ENCODE data around the gene JAK1. TPM values are rescaled to one million over a fixed set of nuclear protein-coding genes. Genes with fewer than 3 reads are reported as not detected.
A peak's percentile ranks its signal among the peaks of the same experiment; 100 is the strongest.

Gene JAK1
- total RNA-seq, 1 donor from 2014 or later, result 156 TPM

DNA sequence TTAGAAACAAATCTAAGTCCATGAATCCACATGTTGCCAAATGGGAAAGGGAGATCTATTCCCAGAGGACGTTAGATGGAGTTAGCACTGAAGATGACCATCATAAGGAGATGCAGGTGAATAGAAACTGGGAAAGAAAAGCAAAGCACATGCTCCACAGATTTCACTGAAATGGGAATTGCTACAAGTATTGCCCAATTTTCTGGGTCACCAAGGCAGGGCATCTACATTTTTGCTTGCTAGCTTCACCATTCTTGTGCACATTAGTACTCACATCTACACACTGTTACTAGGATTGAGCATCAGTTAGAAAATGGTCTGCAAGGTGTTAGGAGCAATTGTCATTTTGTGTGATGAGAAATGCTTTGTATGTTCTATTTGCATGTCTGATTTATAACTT, 99.1 kb downstream of the JAK1 start:
- Histone ChIP-seq H3K36me3 (peaks cover 84% of the 10 kb centered on the region), H3K9me3 (no peaks in the 10 kb centered on the region), H3K4me1 (peaks cover 28% of the 10 kb centered on the region), H3K4me3 (no peak overlapping the region), H3K27ac (no peak overlapping the region), H3K27me3 (ENCODE audit: low read depth) (no peaks in the 10 kb centered on the region)
- intact Hi-C loops (cut with DNase I), result no loop called here
- no peak for DNase-seq
- TF ChIP-seq, protein P1, sequence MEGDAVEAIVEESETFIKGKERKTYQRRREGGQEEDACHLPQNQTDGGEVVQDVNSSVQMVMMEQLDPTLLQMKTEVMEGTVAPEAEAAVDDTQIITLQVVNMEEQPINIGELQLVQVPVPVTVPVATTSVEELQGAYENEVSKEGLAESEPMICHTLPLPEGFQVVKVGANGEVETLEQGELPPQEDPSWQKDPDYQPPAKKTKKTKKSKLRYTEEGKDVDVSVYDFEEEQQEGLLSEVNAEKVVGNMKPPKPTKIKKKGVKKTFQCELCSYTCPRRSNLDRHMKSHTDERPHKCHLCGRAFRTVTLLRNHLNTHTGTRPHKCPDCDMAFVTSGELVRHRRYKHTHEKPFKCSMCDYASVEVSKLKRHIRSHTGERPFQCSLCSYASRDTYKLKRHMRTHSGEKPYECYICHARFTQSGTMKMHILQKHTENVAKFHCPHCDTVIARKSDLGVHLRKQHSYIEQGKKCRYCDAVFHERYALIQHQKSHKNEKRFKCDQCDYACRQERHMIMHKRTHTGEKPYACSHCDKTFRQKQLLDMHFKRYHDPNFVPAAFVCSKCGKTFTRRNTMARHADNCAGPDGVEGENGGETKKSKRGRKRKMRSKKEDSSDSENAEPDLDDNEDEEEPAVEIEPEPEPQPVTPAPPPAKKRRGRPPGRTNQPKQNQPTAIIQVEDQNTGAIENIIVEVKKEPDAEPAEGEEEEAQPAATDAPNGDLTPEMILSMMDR (IDR thresholded peaks at IDR 0.05), result no peak
- ATAC-seq, result no peak

DNA sequence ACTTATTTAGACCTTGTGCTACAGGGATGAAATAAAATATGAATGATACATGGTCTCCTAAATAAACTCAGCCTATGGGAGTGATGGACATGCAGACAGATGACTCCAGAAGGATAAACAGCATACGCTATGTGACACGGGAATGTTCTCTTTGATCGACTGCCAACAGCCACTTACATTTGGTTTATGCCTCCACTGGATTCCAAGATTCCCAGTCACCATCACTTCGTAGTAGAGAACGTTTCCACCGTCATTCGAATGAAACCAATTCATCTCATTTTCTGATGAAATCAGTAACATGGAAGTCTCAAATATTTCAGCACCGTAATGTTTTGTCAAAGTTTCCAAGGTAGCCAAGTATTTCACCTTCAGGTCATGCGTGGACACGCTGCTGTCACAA, 99.7 kb downstream of the JAK1 start:
- Histone ChIP-seq H3K36me3 (peaks cover 83% of the 10 kb centered on the region), H3K9me3 (no peaks in the 10 kb centered on the region), H3K4me1 (peaks cover 32% of the 10 kb centered on the region), H3K4me3 (no peak overlapping the region), H3K27ac (no peak overlapping the region), H3K27me3 (ENCODE audit: low read depth) (no peaks in the 10 kb centered on the region)
- intact Hi-C loops (cut with DNase I), result no loop called here
- TF ChIP-seq, protein P1 (IDR thresholded peaks at IDR 0.05), result no peak
- ATAC-seq (no peak), DNase-seq (no peak)

DNA sequence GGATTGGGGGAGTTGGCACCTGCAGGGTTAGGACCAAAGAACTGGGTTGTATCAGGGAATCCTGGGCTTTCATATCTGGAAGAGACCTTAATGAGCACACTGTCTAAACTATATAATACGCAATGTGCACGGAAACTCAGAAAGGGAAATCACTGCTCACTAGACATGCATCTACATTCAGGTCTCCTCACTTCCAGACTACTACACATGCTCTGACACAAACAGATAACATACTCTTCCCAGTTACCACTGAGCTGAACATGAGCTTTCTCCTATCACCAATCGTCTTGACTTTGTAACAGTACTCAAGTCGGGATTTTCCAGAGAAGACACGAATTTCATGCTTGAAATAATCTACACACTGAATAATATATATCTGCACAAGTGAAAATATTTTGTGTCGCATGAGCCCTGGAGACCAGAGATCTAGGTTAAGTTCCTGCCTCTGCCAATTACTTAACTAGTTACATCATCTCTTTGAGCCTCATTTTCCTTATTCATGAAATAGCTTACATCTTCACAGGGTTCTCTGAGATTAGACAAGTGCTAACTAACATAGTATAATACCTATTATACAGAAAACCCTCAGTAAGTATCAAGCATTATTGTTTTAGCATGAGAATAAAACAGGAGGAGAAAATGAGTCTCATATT, 101.1 kb downstream of the JAK1 start:
- H3K9me3 ChIP-seq, result no peaks in the 10 kb centered on the region
- intact Hi-C loops (cut with DNase I), result no loop called here
- peaks cover 78% of the 10 kb centered on the region for H3K36me3 ChIP-seq
- H3K27ac ChIP-seq, result peak overlapping the region; percentile 51
- peaks cover 34% of the 10 kb centered on the region for H3K4me1 ChIP-seq
- TF ChIP-seq, protein P1 (IDR thresholded peaks at IDR 0.05), result no peak
- no peak overlapping the region for H3K4me3 ChIP-seq
- no peaks in the 10 kb centered on the region for H3K27me3 ChIP-seq (ENCODE audit: low read depth)
- DNase-seq, result no peak
- no peak for ATAC-seq

DNA sequence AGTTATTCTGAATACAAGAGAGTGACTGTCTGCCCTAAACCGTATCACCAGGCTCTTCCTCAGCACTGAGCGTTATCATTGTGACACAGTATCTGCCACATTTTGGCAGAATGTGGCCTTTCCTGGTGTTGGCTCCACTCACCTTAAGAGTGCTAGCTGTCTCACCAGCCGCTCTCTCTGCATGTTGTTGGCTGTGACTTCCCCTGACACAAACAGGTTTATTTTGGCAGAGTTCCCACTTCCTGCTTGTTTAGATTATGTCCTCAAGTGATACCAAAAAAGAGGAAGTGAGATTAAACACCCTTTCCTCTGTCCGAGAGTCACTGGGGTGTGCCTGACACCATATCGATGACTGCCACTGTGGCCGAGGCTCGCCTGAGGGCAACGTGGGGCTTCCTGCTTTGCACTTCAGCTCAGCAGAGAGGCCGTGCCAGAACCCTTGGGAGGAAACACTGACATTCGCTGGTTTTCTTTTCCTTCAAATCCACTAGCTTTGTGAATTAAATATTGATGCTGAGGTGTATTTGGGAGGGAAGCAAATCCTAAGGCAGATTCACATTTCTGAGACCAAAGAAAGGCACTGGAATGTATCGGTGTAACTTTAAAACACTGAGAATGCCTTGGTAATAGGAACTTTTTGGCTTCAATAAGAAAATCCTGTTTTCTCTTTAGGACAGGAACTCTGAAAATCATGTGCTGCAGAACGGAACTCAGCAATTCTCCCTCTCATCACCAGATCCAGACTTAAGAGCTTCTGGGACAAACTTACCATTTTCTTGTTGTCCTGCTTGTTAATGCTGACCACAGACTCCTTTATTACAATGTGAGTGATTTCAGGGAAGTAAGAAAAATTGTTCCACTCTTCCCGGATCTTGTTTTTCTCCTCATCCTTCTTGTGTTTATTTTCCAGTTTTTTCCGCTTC, 102.1 kb downstream of the JAK1 start:
- ATAC-seq, result peak; percentile 89 to 92
- H3K27me3 ChIP-seq (ENCODE audit: low read depth), result no peaks in the 10 kb centered on the region
- H3K36me3 ChIP-seq, result peaks cover 78% of the 10 kb centered on the region
- H3K4me1 ChIP-seq, result peaks cover 34% of the 10 kb centered on the region
- peak overlapping the region; percentile 1 for H3K4me3 ChIP-seq
- TF ChIP-seq, protein P1 (IDR thresholded peaks at IDR 0.05), result no peak
- DNase-seq, result peak; percentile 81
- H3K27ac ChIP-seq, result peak overlapping the region; percentile 51
- no peaks in the 10 kb centered on the region for H3K9me3 ChIP-seq
- intact Hi-C loops (cut with DNase I), result no loop called here

DNA sequence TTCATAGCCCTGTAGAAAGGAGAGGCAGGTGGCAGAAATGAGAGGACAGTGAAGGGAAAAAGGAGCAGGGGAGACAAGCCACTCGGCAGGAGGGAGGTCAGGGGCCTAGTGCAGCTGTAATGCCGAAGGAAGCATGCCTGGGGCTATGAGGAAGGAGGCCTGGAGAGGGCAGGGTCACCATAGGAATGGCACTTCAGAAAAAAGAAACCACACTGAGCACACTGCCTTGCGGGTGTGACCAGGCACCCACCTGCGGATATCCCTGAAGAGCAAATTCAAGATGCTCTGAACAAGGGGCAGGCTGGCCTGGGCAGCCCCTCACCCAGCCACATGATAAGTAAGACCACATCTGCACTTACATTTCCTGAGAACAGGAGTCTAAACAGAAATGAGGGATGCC, 104.7 kb downstream of the JAK1 start:
- H3K4me1 ChIP-seq, result peaks cover 38% of the 10 kb centered on the region
- H3K27me3 ChIP-seq (ENCODE audit: low read depth), result no peaks in the 10 kb centered on the region
- peak; percentile 66 to 83 for ATAC-seq
- intact Hi-C loops (cut with DNase I), result no loop called here
- H3K36me3 ChIP-seq, result peaks cover 78% of the 10 kb centered on the region
- TF ChIP-seq, protein P1 (IDR thresholded peaks at IDR 0.05), result peak; percentile 34
- no peaks in the 10 kb centered on the region for H3K9me3 ChIP-seq
- H3K4me3 ChIP-seq, result no peak overlapping the region
- no peak overlapping the region for H3K27ac ChIP-seq
- no peak for DNase-seq
